Lower leg skin (tissue), 4 donors: ENCODE data around the gene VSTM2B. TPM values are rescaled to one million over a fixed set of nuclear protein-coding genes. Genes with fewer than 3 reads are reported as not detected.

Source experiments
- DNase-seq, 2 donors: peaks; one replicate each; pipeline ENCODE4 v3.0.0-alpha.2; 2019; ENCODE audit warnings: low spot score in 2 of 2
- H3K4me3 ChIP-seq: fragments of 200-600 bp; sonication (generic); 2 replicates; pipeline ENCODE4 v1.5.1; 2017; ENCODE audit warnings: mild to moderate bottlenecking, low read depth; ENCODE audit not compliant: poor library complexity, severe bottlenecking
- CTCF ChIP-seq, 3 donors: fragments of 450-650 bp; IDR thresholded peaks; one replicate each; pipeline ENCODE4 v1.5.1; 2016; ENCODE audit warnings: antibody characterized with exemption in 3 of 3, mild to moderate bottlenecking in 3 of 3, moderate library complexity in 2 of 3
- POLR2A ChIP-seq, 2 donors: fragments of 450-650 bp; IDR thresholded peaks; one replicate each; pipeline ENCODE4 v1.6.1; 2016 to 2017; ENCODE audit warnings: antibody characterized with exemption in 2 of 2, mild to moderate bottlenecking in 1 of 2, moderate library complexity in 1 of 2
- WGBS, 2 donors: methylation state at CpG; one replicate each; pipeline ENCODE4 v1.1.5; 2018; 5-methylcytosine and 5-hydroxymethylcytosine counted together
- intact Hi-C: fragments of 100-400 bp; cut with DNase I; formaldehyde crosslinking; loops from one replicate; pipeline ENCODE4 v1.15.0; 2023; ENCODE audit warnings: low total_unique reads
- total RNA-seq, 4 donors: library from RNA; depleted of rRNA; stranded (reverse); fragments of >200 nt; gene quantifications; one replicate each; pipeline ENCODE4 v1.1.0, GENCODE V29; 2016

VSTM2B gene
- total RNA-seq, 4 donors from 2014 or later, result not detected

GRCh38 chr19:29563486-29564101, 37.8 kb downstream of the VSTM2B start:
- H3K4me3 ChIP-seq, result no peak overlapping the region
- TF ChIP-seq CTCF (IDR thresholded peaks at IDR 0.05), result no peak
- TF ChIP-seq POLR2A (IDR thresholded peaks at IDR 0.05), result no peak
- 77 to 82% methylated on average over 11 of the region's 11 CpGs for WGBS, 2 donors
- intact Hi-C loops, result no loop called here
- peak in 1 of 2 donors; percentile 80 for DNase-seq

- TF ChIP-seq CTCF (IDR thresholded peaks at IDR 0.05) (no peak), POLR2A (IDR thresholded peaks at IDR 0.05) (no peak)
- peak in 1 of 2 donors; percentile 56 for DNase-seq
Observed at GRCh38 chr19:29564574-29565005, 38.8 kb downstream of the VSTM2B start.

GRCh38 chr19:29565171-29565570, 39.4 kb downstream of the VSTM2B start:
- 81 to 82% methylated on average over 19 of the region's 19 CpGs for WGBS, 2 donors
- DNase-seq, result peak in 1 of 2 donors; percentile 42
- TF ChIP-seq CTCF (IDR thresholded peaks at IDR 0.05), result no peak
- no peak for TF ChIP-seq POLR2A (IDR thresholded peaks at IDR 0.05)
- intact Hi-C loops, result no loop called here
- H3K4me3 ChIP-seq, result no peak overlapping the region

More at GRCh38 chr19:29564574-29565005, 38.8 kb downstream of the VSTM2B start:
- WGBS, 2 donors, result 42 to 44% methylated on average over 11 of the region's 11 CpGs
- no peak overlapping the region for H3K4me3 ChIP-seq
- intact Hi-C loops, result no loop called here

GRCh38 chr19:29566496-29567054, 40.8 kb downstream of the VSTM2B start:
- 79 to 84% methylated on average over 3 of the region's 3 CpGs for WGBS, 2 donors
- DNase-seq, result peak in 1 of 2 donors; percentile 45
- H3K4me3 ChIP-seq, result no peak overlapping the region
- no peak for TF ChIP-seq CTCF (IDR thresholded peaks at IDR 0.05)
- no peak for TF ChIP-seq POLR2A (IDR thresholded peaks at IDR 0.05)
- intact Hi-C loops, result no loop called here

DNA sequence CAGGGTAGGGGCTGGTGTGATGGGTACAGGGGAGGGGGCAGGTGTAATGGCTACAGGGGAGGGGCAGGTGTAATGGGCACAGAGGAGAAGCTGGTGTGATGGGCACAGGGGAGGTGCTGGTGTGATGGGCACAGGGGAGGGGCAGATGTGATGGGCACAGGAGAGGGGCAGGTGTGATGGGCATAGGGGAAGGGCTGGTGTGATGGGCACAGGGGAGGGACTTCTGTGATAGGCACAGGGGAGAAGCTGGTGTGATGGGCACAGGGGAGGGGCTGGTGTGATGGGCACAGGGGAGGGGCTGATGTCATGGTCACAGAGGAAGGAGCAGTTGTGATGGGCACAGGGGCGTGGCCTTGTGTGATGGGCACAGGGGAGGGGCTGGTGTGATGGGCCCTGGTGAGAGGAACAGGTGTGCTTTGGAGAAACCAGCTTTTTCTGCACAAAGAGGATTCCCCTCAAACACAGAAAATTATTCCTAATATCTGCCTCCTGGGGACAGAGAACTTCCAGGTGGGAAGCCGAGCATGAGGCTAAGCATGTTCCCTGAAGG, 41.6 kb downstream of the VSTM2B start:
- WGBS, 2 donors, result 54 to 60% methylated on average over 2 of the region's 2 CpGs
- intact Hi-C loops, result no loop called here
- TF ChIP-seq POLR2A (IDR thresholded peaks at IDR 0.05), result no peak
- TF ChIP-seq CTCF (IDR thresholded peaks at IDR 0.05), result no peak
- H3K4me3 ChIP-seq, result no peak overlapping the region
- DNase-seq, result peak in 1 of 2 donors; percentile 64
